Erythroblast (primary cell): ENCODE data around the gene C1QTNF12.

Experiments
- GATA1 ChIP-seq: IDR thresholded peaks from 2 replicates; pipeline ENCODE4 v1.6.1; 2011; ENCODE audit warnings: low read depth, mild to moderate bottlenecking, control low read depth, low read length, moderate library complexity
- POLR2A ChIP-seq: IDR thresholded peaks from 2 replicates; pipeline ENCODE4 v1.6.1; 2011; ENCODE audit warnings: mild to moderate bottlenecking, low read length

GRCh38 chr1:1242461-1243265, 3.9 kb downstream of the C1QTNF12 start:
- no peak for TF ChIP-seq GATA1
- TF ChIP-seq POLR2A, result no peak
